Heart left ventricle (tissue), 16 donors: ENCODE data around the gene TUBG2. TPM values are rescaled to one million over a fixed set of nuclear protein-coding genes. Genes with fewer than 3 reads are reported as not detected.
"Not testable (repeated sequence)": the region's sequence is repeated elsewhere in the genome, so short reads cannot be mapped to it uniquely, and the experiment has no call there.

Source experiments
- ATAC-seq, 4 donors: fragments of 200-7000 bp; cut with Tn5 transposase; one replicate each; pipeline ENCODE4 v1.9.1; 2020 to 2022; ENCODE audit warnings: moderate library complexity in 4 of 4, mild to moderate bottlenecking in 3 of 4, moderate number of reproducible peaks in 1 of 4
- DNase-seq, 5 donors: peaks; one replicate each; pipeline ENCODE4 v3.0.0-alpha.2; 2020
- H3K27ac ChIP-seq, 12 donors: fragments of 200-600 bp; sonication (generic) in 4 of 12; one replicate each; pipeline versions ENCODE4 v1.5.0 to v1.8.0; 2016 to 2022; ENCODE audit warnings: mild to moderate bottlenecking in 2 of 12
- H3K27me3 ChIP-seq, 9 donors: fragments of 200-600 bp; sonication (generic) in 2 of 9; one replicate each; pipeline versions ENCODE4 v1.5.1 to v1.8.0; 2016 to 2022; ENCODE audit warnings: mild to moderate bottlenecking in 3 of 9
- H3K36me3 ChIP-seq, 9 donors: fragments of 200-600 bp; sonication (generic) in 2 of 9; one replicate each; pipeline versions ENCODE4 v1.5.0 to v1.8.0; 2018 to 2022; ENCODE audit warnings: mild to moderate bottlenecking in 2 of 9
- H3K4me1 ChIP-seq, 12 donors: fragments of 200-600 bp; sonication (generic) in 4 of 12; one replicate each; pipeline versions ENCODE4 v1.5.0 to v1.8.0; 2016 to 2022; ENCODE audit warnings: mild to moderate bottlenecking in 3 of 12
- H3K4me3 ChIP-seq, 12 donors: fragments of 200-600 bp; sonication (generic) in 4 of 12; one replicate each; pipeline versions ENCODE4 v1.5.0 to v1.8.0; 2017 to 2022; ENCODE audit warnings: mild to moderate bottlenecking in 9 of 12, moderate library complexity in 4 of 12
- H3K9me3 ChIP-seq, 12 donors: fragments of 200-600 bp; sonication (generic) in 4 of 12; one replicate each; pipeline versions ENCODE4 v1.5.0 to v1.8.0; 2016 to 2022; ENCODE audit warnings: mild to moderate bottlenecking in 1 of 12
- POLR2A ChIP-seq, 2 donors: fragments of 450-650 bp; IDR thresholded peaks; one replicate each; pipeline ENCODE4 v1.6.1; 2017; ENCODE audit warnings: antibody characterized with exemption in 2 of 2, mild to moderate bottlenecking in 2 of 2, moderate library complexity in 2 of 2
- WGBS, 4 donors: extraction: QIAGEN DNeasy Blood & Tissue Kit in 2 of 4; methylation state at CpG; one replicate each; pipeline versions ENCODE4 v1.1.5 to v1.1.7; 2013 to 2018; 5-methylcytosine and 5-hydroxymethylcytosine counted together
- intact Hi-C, 10 donors: fragments of 100-400 bp; cut with DNase I; formaldehyde crosslinking; loops; one replicate each; pipeline versions ENCODE4 v1.11.1 to v1.14.2; 2022
- polyA plus RNA-seq, 2 donors: library from polyadenylated mRNA; stranded (reverse); fragments of 200-250 nt; gene quantifications; one replicate each; pipeline ENCODE4 v1.2.3, GENCODE V29; 2013
- total RNA-seq, 9 donors: library from RNA; depleted of rRNA in 2 of 9; stranded (reverse); fragments of >200 nt in 2 of 9; fragmentation: NEBNext Ultra II Directional in 3 of 9; extraction: Animal tissue kit (Norgen Biotek cat#: 25700) in 3 of 9; gene quantifications; one replicate each; pipeline versions ENCODE4 v1.1.0 to v1.2.4, GENCODE V29; 2016 to 2023
- TF ChIP-seq, protein P1 (sequence below), 12 donors: fragments of 200-600 bp; sonication (generic) in 4 of 12; IDR thresholded peaks; one replicate each; pipeline versions ENCODE4 v1.5.0 to v1.8.0; 2018 to 2022; ENCODE audit warnings: antibody characterized with exemption in 12 of 12, mild to moderate bottlenecking in 5 of 12
- donor health status: ischemic (EF 13 %, LVEDD 7.1; RV severe dilation, severe dysfunction).
- donor health status: healthy with polysubstance abuse.
- donor health status: DM: no; HTN: yes; CAD: no.
- donor health status: DM: no; HTN: no; CAD: no.
- donor health status: ischemic (EF 25% LVEDD 6.9; RV normal size, moderate dysfunction).
- donor health status: ischemic (EF 25% LVEDD 5.7; RV mildly dilated, moderate dysfunction).
- donor health status: healthy.
- donor health status: DM: yes; HTN: yes; CAD: no.
- donor health status: ischemic (EF 35%, LVEDD 5.7; RV mildly dilated, moderate dysfunction).
- donor health status: nonischemic (EF 11% LVEDD 7.7; RV severe dilation, severe dysfunction).
- donor health status: DM: yes; HTN: yes; CAD: no.
- donor health status: PGD.
- donor health status: ischemic (EF 29% LVEDD 5.4; RV normal size, mild dysfunction).
- donor health status: nonischemic (EF 23%, LVEDD 6.1; RV moderate dilation, normal function).

Gene TUBG2
- total and polyA plus RNA-seq, 11 donors, result 8.6 to 28.2 (median 15.3) TPM

DNA sequence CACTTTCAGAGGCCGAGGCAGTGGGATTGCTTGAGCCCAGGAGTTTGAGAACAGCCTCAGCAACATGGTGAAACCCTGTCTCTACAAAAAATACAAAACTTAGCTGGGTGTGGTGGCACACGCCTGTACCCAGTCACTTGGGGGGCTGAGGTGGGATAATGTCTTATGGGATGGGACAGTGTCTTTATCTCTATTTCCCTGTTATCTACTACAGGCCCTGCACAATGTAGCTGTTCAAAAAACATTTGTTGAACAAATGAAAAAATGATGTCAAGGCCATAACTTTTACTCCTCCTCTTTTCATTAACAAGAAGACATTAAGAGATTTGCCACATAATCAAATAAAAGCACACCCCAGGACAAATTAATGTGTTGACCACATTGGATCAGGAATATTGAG lies 35.8 kb upstream of the TUBG2 start:
- Histone ChIP-seq H3K4me3 (no peak overlapping the region), H3K36me3 (no peaks in the 10 kb centered on the region), H3K27ac (no peak overlapping the region), H3K27me3 (no peaks in the 10 kb centered on the region), H3K4me1 (peaks cover 0 to 11% (median 3%) of the 10 kb centered on the region in 12 donors), H3K9me3 (no peaks in the 10 kb centered on the region)
- no peak for TF ChIP-seq POLR2A (IDR thresholded peaks at IDR 0.05)
- TF ChIP-seq, protein P1, sequence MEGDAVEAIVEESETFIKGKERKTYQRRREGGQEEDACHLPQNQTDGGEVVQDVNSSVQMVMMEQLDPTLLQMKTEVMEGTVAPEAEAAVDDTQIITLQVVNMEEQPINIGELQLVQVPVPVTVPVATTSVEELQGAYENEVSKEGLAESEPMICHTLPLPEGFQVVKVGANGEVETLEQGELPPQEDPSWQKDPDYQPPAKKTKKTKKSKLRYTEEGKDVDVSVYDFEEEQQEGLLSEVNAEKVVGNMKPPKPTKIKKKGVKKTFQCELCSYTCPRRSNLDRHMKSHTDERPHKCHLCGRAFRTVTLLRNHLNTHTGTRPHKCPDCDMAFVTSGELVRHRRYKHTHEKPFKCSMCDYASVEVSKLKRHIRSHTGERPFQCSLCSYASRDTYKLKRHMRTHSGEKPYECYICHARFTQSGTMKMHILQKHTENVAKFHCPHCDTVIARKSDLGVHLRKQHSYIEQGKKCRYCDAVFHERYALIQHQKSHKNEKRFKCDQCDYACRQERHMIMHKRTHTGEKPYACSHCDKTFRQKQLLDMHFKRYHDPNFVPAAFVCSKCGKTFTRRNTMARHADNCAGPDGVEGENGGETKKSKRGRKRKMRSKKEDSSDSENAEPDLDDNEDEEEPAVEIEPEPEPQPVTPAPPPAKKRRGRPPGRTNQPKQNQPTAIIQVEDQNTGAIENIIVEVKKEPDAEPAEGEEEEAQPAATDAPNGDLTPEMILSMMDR (IDR thresholded peaks at IDR 0.05), result no peak
- ATAC-seq (no peak), DNase-seq (no peak)
- intact Hi-C loops, result loop anchor here in 1 of 10 donors (5.0 kb wide), 1 partner anchor 34 kb away; the partner anchor contains the start of gene TUBG2
- WGBS, 4 donors, result 85 to 93% (median 90%) methylated on average over 2 of the region's 2 CpGs

DNA sequence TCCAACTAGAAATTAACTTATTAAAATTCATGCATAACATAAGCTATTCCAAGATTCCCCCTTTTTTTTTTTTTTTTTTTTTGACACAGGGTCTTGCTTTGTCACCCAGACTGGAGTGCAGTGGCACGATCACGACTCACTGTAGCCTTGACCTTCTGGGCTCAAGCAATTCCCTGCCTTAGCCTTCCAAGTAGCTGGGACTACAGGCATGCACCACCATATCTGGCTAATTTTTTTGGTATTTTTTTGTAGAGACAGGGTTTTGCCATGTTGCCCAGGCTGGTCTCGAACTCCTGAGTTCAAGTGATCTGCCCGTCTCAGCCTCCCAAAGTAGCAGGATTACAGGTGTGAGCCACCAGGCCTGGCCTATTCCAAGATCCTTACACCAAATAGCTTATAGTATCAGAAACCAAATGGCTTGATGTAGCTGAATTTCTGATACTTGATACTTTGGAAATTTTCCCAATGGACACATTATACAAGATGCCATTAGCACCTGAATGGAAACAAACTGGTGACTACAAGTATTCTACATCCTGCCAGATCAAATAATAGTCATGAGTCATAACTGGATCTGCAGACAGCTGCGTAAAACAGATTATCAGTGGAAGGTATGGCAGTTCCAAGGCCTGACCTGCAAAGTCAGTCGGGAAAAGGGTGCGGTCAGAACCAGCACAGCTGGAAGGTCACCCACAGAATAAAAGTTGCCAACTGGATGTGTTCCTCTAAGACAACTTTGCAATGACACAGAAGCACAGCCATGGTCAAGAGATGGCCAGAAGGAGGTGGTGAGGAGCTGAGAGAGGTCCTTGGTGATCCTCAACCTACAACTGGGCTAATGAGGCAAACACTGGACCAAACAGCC lies 35.1 kb upstream of the TUBG2 start:
- H3K36me3 ChIP-seq, result no peaks in the 10 kb centered on the region
- DNase-seq (no peak), ATAC-seq (peak in 3 of 4 donors; percentile 32 to 84 (median 71))
- H3K27me3 ChIP-seq, result no peaks in the 10 kb centered on the region
- H3K9me3 ChIP-seq, result no peaks in the 10 kb centered on the region
- H3K4me1 ChIP-seq, result peaks cover 0 to 4% (median under 1%) of the 10 kb centered on the region in 12 donors
- intact Hi-C loops, result loop anchor here in 1 of 10 donors (5.0 kb wide), 1 partner anchor 33 kb away; the partner anchor contains the start of gene TUBG2
- TF ChIP-seq, protein P1 (IDR thresholded peaks at IDR 0.05), result no peak
- no peak for TF ChIP-seq POLR2A (IDR thresholded peaks at IDR 0.05)
- no peak overlapping the region for H3K4me3 ChIP-seq
- WGBS, 4 donors, result 81 to 90% (median 82%) methylated on average over 7 of the region's 7 CpGs
- H3K27ac ChIP-seq, result no peak overlapping the region

DNA sequence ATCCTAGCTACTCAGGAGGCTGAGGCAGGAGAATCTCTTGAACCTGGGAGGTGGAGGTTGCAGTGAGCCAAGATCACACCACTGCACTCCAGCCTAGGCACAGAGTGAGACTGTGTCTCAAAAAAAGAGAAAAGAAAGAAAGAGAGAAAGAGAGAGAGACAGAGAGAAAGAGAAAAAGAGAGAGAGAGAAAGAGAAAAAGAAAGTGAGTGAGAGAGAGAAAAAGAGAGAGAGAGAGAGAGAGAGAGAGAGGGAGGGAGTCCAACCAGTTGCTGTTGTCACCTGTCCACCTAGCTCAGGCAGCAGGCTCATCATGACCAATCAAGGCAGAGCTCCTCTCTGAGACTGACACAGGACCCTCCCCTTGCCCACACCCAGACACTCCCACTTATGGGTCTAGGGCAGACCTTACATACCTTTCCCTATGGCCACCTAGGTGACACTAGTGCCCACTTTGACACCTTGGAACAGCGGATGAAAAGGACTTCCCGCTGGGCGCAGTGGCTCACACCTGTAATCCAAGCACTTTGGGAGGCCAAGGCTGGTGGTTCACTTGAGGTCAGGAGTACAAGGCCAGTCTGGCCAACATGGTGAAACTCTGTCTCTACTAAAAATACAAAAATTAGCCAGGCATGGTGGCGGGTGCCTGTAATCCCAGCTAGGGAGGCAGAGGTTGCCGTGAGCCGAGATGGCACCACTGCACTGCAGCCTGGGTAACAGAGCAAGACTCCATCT lies 31.9 kb upstream of the TUBG2 start:
- intact Hi-C loops, DNase-seq, ATAC-seq, H3K4me3 ChIP-seq, H3K27me3 ChIP-seq, H3K27ac ChIP-seq, H3K36me3 ChIP-seq, H3K4me1 ChIP-seq, H3K9me3 ChIP-seq: not testable (repeated sequence)
- WGBS, 4 donors, result 92 to 97% (median 94%) methylated on average over 6 of the region's 6 CpGs

DNA sequence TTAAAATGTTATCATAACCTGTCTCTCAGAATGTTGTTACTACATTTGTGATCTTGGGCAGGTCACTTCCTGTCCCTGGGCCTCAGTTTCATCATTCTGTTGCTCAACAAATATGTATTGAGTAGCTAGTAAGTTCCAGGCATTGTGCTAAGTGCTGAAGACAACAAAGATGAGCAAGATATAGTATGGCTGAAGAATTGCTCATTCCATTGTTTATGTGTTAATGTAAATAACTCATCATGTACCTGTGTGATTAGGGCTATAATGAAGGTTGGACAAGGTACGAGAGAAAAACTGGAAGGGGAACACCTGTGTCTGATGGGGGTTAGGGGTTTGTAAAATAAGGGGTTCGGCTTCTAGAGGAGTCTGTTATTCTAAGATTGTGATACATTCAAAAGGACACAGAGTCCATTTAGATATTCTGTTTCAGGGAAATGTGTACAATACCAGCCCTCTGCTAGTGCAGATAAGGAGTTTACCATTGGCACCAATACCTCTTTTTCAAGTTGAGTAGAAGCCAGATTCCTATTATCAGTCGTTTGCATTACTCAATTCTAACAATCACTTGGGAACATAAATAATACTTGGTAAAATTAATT lies 29.6 kb upstream of the TUBG2 start:
- intact Hi-C loops, result loop anchor here in 1 of 10 donors (10.0 kb wide), 1 partner anchor 525 kb away; no protein-coding TSS in a partner anchor
- H3K27ac ChIP-seq, result no peak overlapping the region
- no peaks in the 10 kb centered on the region for H3K4me1 ChIP-seq
- no peaks in the 10 kb centered on the region for H3K27me3 ChIP-seq
- 70 to 79% (median 71%) methylated on average over 3 of the region's 3 CpGs for WGBS, 4 donors
- no peaks in the 10 kb centered on the region for H3K9me3 ChIP-seq
- TF ChIP-seq POLR2A (IDR thresholded peaks at IDR 0.05), result no peak
- TF ChIP-seq, protein P1 (IDR thresholded peaks at IDR 0.05), result no peak
- H3K4me3 ChIP-seq, result no peak overlapping the region
- ATAC-seq (no peak), DNase-seq (no peak)
- no peaks in the 10 kb centered on the region for H3K36me3 ChIP-seq
